GM21825 (cell line): ENCODE results near the gene ROR1.

ENCODE experiments used
- ATAC-seq: cut with Tn5 transposase; IDR thresholded peaks from one replicate; pipeline ENCODE4 v1.9.1; 2021; ENCODE audit warnings: mild to moderate bottlenecking, moderate library complexity; ENCODE audit not compliant: unreplicated experiment

Gene ROR1

DNA sequence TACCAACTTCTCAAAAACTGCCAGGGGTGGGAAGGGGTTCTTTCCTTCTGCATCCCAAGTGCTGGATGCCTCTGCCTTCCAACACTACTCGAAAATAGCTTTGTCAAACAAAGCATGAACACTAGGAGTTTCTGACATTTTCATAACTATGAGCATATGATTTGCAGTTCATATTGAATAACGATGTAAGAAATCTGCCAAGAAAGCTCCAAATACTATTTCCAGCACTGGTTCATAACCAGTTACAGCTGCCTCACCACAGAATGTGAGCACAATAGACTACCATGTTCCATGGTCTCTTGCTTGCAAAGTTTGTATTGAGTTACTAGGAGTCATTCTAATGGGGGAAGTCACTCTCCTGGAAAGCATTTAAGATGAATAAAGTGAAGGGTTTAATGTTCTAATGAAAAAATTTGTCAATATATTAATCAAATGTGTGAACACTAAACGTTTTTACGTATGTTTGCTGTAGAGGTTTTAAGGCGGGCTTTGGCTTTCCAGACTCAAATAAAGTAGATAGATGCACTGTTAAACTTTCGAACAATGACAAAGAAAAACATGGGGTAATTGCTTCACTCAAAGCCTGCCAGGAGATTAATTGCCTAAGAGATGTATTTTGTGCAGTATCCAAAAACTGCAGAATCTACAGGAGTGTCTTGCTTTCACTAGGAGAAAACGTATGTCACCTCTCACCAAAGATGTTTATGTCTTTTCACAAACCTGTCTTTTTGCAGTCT is 351.1 kb downstream of the ROR1 start:
- no peak for ATAC-seq

GRCh38 chr1:64126581-64126980 is 352.8 kb downstream of the ROR1 start:
- no peak for ATAC-seq

DNA sequence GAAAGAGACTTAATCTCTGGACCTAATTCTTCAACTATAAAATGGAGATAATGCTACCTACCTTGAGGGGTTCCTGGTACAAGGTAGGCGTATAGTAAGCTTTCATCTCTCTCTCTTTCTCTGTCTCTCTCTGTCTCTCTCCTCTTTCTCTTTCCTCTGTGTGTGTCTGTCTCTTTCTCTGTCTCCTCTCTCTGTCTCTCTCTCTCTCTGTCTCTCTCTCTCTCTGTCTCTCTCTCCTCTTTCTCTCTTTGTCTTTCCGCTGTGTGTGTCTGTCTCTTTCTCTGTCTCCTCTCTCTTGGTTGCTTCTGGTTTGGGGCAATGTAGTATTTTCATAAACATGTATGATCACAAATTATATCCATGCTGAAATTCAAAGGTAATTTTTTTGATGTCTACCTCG is 353.5 kb downstream of the ROR1 start:
- ATAC-seq, result no peak

GRCh38 chr1:64129701-64130100 is 355.9 kb downstream of the ROR1 start:
- no peak for ATAC-seq

- no peak for ATAC-seq
Observed at GRCh38 chr1:64131155-64131554, 357.3 kb downstream of the ROR1 start.

GRCh38 chr1:64133036-64133435 is 359.2 kb downstream of the ROR1 start:
- no peak for ATAC-seq

DNA sequence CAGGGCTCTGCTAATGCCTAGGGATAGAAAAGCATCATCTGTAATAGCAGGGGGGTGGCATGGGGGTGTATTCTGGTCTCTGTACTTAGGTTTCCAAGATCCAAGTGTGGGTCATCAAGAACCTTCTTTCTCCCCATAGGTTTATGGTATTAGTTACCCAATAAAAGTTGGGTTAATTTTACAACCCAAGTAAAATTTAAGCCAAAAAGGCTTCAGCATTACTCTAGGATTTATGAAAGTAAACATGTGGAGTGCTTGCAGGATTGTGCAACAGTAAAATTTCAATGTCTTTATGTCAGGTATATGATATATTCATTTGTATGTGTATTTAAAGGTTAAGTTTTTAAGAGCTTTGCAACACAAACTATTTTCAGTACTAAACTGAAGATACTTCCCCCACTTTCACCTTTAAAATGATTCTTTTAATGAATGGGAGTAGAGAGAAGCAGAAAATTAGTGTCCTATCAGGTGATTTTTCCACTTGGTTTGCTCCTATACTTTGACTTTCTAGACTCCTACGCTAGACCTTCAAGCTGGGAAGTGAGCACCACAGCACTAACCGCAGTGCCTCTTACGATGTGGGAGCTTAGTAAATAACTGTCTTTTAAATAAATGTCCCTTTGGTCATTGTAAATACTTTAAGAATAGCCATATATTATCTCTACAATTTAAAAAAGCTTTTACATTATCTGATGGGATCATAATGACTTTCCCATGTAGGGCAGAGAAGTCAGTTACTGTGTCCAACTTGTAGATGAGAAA is 361.8 kb downstream of the ROR1 start:
- no peak for ATAC-seq

DNA sequence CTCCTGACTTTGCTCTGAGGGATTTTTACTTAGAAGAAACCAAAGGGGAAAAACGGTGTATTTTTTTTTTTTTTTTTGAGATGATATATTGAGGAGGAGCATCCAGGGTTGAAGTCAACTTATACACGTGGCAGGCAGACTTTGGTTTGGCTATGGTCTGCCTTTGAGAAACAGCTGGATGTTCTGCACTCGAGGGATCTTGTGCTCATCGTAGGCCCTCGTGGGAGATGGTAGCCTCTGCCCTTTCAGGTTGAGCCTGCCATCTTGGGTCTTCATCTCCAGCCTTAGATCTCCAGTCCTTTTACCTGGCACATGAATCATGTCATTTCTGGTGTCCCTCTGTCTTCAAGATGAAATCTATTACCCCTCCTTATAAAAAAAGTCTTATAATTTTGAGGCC is 362.5 kb downstream of the ROR1 start:
- ATAC-seq, result no peak

DNA sequence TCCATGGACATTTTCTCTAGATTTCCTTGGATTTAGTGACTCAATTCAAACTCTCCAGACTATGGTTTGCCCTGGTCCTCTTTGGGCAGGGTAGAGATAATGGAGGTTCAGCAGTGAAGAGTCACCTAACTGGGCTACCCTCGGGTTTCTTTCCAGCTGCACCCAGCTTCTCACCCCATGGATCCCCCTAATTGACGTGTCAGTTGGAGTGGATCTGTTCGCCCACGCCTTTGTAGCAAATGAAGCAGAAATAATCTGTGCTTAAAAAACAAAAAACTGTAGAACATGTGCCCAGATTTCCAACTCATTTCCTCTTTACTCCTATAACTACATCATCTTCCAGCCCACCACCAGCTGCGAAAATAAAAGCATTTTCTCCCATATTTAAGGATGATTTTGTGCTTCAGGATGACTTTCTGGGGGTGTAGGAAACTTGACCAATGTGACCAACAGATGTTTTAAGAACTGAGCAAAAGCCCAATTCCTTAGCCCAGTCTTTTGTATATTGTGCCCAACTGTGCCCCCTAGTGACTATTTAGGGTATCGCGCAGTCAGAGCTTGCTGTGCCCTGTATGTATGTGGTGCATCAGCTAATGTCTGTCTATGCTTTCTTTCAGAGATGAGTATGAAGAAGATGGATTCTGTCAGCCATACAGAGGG is 363.1 kb downstream of the ROR1 start:
- ATAC-seq, result no peak

DNA sequence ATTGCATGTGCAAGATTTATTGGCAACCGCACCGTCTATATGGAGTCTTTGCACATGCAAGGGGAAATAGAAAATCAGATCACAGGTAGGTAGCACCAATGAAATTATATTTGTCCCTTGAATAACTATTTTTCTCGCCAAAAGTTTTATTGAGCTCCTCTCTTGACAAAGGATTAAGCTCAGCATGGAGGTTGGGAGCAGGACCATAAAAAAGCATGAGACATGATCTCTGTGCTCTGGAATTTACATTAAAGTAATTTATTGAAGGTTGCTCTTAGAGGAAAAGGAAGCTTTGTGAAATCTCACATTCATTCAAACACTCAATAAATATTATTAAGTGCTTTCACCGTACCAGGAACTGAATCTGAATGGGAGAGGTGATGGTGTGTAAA is 363.6 kb downstream of the ROR1 start:
- ATAC-seq, result no peak

DNA sequence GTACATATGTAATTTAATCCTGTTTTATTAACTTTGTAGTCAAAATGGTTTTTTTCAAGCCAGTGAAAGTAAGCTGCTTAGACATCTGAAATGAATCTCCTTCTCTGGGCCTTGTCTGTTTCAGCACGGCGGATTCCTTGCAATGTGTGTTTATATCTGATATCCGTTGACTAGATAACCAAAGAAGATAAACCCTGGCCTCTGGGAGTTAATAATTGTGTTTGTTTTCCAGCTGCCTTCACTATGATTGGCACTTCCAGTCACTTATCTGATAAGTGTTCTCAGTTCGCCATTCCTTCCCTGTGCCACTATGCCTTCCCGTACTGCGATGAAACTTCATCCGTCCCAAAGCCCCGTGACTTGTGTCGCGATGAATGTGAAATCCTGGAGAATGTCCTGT is 366.1 kb downstream of the ROR1 start:
- no peak for ATAC-seq

GRCh38 chr1:64140596-64140995 is 366.8 kb downstream of the ROR1 start:
- no peak for ATAC-seq

GRCh38 chr1:64147045-64147724 is 373.4 kb downstream of the ROR1 start:
- ATAC-seq, result no peak

- ATAC-seq, result no peak
Observed at GRCh38 chr1:64147759-64148158, 373.9 kb downstream of the ROR1 start.

DNA sequence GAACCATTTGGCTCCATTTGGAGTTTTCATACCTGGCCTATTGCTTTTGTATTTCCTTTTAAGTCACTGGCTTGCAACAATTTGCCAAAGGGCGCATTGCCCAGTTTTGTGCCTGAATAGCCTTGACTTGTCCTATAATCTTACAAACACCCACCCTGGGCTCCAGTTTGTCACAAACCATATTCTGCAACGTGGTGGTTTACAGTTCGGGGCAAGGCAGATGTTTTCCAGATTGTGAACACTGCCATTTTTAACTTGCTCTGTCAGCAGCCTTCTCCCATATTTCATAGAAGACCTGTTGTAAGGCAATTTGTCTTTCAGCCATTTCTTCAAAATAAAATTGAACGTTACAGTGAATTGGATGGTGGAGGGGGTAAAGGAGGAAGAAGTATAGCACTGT is 376.4 kb downstream of the ROR1 start:
- no peak for ATAC-seq

GRCh38 chr1:64150729-64151230 is 377.0 kb downstream of the ROR1 start:
- ATAC-seq, result no peak

DNA sequence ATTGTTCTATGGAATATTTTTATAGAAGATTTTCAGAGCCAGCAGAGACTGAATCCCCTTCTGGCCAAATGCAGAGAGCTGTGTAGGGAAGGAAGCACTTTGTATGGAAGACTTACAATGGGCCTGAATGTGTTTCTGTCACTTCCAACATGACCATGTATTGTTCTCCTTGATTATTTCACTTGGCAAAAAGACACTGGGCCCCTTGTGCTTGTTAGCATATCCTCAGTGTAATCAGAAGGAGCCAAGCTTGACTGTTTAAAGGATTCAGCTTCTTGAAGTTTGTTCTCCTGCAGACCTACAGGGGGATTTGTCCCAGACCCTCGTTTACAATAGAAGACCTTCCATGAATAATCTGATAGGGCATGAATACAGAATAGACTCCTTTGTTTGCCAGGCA is 381.5 kb downstream of the ROR1 start:
- ATAC-seq, result no peak

GRCh38 chr1:64161357-64161941 is 387.6 kb downstream of the ROR1 start:
- no peak for ATAC-seq

DNA sequence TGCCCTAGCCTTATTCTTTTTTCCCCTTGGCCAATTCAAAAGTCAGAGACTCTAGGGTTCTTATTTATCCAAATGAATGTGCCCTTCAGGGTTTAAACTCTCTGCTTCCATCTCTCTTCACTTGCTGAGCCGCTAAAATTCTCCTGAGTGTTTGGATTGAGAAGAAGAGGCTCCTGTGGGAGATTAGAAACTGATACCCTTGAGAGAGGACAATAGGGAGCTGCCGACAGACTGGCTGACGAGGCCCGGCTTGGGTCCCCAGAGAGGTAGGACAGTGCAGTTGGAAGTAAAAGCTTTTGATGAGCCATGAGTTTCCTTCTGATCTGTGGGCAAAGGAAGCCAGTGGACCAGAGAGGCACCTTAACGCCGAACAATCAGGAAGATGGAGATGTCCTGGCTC is 388.3 kb downstream of the ROR1 start:
- ATAC-seq, result no peak

- ATAC-seq, result no peak
Observed at GRCh38 chr1:64162804-64163203, 389.0 kb downstream of the ROR1 start.

GRCh38 chr1:64163431-64163830 is 389.6 kb downstream of the ROR1 start:
- no peak for ATAC-seq
